Stimulated activated CD8-positive, alpha-beta memory T cell treated with anti-CD3 and anti-CD28 coated beads, Interleukin-15, amount 100 ng/mL, for 4 hours (primary cell): ENCODE data around the gene MACROD2.

Experiments
- DNase-seq, 2 donors: peaks; one replicate each; pipeline ENCODE4 v3.0.0-alpha.2; 2020; ENCODE audit warnings: low read depth in 2 of 2

Gene MACROD2

DNA sequence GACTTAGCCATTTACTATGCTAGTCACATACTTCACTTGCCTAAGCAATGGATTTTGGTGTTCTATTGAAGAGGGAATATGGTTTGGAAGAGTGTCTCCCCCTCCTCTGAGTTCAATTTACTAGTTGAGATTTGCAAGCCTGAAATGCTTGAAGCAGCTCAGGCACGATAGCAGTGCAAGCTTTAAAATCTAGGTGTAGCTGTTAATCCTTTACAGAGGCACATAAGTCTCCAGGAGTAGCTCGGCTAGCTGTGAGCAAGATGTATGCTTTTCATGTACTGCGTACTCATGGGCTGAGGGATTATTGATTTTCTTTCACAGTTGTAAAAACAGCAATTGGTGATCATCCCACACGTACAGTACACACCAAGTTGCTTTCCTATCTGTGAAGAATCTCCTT, 341.4 kb downstream of the MACROD2 start:
- no peak for DNase-seq

DNA sequence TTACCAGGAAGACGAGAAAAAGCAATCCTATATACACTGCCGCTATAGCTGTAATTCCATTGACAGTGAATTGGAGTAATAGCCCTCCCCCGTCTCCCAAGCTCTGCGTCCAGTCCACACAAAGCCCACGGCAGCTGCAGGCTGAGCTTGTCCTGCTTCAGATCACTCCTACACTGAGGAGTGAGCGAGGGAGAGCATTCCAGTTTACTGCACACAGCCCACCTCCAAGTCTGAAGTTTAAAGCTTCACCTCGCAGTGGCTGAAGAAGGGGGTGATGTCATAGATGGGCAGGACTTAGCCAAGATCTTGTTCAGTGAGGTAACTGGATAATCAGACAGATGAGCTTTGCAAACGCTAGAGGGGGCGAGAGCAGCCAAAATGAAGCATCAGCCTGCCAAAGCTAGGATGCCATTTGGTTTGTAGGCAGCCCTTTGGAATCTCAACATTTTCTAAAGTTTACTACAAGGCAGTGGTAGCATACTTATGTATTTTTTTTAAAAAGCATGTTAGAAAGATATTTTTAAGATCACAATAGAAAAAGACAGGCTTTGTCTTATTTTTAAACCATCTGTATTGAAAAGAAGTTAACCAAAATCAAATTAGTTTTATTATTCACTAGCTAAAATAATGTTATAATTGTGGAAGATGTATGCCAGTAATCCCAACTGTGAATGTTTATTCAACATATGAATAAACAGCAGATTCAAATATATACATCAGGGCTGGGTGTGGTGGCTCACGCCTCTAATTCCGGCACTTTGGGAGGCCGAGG, 342.3 kb downstream of the MACROD2 start, which contains the start of gene FLRT3:
Gene FLRT3, minus strand, starts transcription at position 213 of the 772 bp plus-strand sequence. CDS start 10,106 bp downstream, outside the sequence.
- DNase-seq = no peak

- DNase-seq = no peak
These were observed 346.5 kb downstream of the MACROD2 start for GRCh38 chr20:14341801-14342200.

DNA sequence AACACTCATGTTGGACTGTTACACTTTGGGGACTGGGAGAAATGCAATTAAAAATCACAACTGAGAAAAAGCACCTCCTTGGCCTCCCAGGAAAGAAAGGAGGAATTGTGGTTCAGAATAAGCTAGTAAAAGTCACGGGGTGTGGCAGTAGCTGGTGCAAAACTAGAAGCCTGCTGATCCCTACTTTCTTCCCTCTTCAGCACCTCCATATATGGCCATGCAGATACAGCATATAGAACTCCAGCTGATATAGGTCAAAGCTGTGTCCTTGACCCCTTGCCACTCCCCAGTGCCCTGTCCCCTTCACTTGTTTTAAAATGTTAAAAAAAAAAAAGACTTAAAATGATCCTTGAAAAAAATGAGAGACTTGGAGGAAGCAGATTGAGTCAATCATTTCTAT, 347.6 kb downstream of the MACROD2 start:
- DNase-seq = no peak

DNA sequence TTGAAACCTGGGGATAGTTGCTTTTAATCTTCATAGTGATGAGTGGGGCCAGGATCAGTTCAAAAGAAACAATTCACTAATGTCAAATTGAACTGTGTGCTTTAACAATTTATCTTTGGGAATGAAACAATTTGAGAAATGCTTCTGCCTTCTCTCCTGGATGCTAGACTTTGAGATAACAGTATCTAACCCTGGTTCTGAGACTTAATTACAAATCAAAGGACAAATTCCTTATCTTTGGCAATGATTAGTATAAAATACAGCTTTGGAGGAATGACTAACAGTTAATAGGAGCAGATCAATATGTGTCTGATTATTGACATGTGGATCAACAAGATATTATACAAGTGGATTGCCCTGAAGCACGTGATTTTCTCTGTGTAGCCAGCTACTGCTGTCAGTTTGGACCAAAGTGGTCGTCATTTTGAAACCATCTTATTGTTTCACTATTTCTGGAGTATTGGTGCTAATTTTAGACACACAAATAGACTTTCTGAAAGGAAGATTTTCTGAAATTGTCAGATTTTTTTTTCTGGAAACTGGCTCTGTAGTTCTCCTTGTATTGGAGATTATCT, 348.3 kb downstream of the MACROD2 start:
- no peak for DNase-seq

- DNase-seq = no peak
These were observed 349.4 kb downstream of the MACROD2 start for GRCh38 chr20:14344746-14345145.

GRCh38 chr20:14355791-14356190, 360.5 kb downstream of the MACROD2 start:
- DNase-seq = no peak

DNA sequence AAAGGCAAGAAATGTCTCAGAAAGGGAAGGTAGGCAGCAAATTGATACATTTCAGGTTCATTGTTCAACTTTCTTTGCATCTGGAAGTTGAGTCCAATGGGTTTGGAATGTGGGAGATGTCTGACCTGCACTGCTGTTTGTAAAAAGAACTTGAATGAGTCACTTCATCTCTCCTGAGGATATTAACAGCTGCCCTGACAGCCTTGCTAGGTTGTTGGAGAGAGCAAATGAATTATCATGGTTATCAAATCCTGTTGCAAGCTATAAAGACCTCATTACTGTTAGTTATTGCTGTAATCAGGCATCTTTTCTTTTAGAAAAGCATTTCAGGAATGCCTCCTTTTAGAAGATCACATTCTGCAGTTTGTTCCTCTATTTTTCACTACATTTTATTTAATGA, 365.1 kb downstream of the MACROD2 start:
- DNase-seq = no peak

DNA sequence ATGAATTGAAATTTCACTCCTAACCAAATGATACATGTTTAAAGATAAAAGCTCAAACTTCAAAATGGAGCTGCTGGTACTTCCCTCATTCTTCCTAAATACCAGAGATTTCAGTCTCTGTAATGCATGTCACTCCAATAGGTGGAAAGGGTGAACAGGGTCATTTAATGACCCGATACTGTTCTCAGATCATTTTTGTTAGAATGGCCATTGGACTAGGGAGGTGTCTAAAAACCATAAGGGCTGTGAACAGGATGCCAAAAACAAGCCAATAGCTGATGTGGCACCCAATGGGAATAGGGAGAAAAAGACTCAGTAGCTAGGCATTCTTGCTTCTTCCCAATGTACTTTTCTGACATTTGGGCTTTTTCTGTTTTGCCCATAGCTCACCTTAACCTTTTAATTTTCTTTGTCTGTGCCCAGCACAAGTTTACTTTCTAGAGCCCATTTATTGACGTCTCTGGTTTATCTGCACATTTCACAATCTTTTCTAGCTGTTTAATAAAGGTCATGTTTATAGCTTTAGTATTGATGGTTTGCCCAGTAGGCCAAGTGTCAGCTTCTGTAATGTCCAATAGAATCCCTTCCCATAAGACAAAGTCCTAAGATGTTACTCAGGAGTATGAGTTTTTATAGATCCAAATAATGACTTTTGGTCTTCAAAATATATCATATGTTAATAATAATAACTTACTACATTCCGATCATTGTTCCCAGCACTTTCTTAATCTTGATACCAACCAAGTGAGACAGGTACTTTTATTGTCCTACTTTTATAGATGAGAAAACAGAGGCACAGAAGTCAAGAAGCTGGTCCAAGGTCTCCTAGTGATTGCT, 366.4 kb downstream of the MACROD2 start:
- DNase-seq = no peak

DNA sequence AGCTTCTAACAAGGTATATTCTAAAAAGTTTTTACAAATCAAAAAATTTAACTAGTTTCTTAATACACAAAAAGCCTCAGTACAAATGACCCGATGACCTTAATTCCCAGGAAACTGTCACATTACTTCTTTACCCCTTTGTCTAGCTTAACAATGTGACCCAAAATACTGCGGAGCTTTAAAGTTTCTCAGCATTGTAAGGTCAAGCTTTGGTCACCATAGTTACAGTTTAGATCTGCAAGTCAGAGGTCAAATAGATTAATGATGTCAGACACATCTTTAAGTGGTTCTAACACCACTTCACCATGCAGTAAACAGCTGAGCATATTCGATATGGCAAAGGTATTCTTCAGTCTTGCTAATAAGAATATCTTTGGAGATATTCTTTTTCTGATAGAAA, 378.9 kb downstream of the MACROD2 start:
- DNase-seq = no peak

GRCh38 chr20:14375416-14375985, 380.2 kb downstream of the MACROD2 start:
- DNase-seq = no peak

DNA sequence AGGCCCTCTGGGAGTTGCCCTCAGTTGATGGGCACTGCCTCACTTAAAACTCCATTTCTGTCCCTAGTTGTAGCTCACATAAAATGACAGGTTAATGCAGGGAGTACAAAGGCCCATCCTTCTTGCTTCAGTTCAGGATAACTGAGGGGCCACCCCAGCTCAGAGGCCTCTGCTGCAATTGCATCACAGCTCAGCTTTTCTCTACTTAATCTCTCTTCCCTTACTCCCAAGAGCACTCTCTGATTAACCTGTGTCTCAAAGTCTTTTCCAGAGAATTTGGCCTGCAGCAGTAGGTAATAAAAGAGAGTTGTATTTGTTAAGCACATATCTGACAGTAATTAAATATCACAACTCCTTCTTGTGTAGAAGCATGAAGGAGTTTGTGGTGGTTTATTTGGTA, 383.0 kb downstream of the MACROD2 start:
- DNase-seq = no peak

GRCh38 chr20:14383335-14383734, 388.0 kb downstream of the MACROD2 start:
- DNase-seq = no peak

DNA sequence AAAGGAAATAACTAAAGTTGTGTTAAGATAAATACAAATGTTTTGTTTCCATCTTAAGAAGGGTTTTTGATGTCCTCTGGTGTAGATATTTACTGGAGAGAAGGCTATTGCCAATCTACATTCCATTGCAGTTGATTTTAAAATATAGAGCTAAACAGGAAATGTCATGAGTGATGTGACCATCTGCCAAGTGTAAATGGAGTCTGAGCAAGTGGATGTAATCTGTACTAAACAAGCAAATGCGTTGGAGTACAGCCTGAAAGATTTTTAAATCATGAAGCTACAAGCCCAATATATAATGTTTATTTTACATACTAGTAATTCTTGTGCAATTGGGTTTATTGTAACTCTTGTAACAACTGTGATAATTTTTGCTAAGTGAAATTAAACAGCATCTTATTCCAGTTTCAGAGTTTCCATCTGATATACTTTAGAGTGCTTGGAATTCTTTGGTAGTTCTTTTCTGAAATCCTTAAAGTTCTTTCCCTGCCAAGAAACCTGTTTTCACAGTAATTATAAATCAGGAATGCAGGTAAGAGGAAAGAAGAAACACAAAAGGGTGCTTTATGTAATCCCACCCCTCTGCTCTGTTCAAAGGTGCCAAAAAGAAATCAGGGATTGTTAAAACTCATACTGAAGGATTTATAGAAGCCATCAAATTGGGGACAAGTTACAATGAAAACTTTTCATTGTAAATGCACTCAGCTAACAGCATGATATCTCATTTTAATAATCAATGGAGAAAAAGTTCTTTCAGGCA, 389.3 kb downstream of the MACROD2 start:
- DNase-seq = no peak

DNA sequence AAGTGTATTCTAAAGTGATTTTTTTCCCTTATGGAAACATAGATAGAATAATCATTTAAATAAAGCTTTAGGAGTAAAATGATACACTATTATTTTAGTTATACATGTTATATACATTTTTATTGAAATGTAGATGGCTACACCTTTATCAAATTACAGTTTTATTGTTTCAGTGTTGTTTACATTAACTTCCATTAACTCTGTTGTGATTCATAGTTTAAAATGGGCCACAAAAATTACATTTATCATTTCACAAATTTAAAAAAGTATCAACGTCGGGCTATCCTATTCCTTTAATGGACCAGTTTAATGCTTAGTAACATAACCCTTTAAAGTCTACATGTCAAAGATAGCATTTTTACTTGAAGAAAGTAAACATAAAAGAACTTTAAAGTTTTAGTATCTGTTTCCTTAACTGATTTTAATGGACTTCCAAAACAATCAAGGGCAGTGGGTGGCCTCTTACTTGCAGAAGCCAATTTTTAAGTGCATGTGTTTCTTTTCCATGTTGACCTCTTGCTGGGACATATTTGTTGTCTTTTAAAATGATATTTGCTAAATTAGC, 389.9 kb downstream of the MACROD2 start:
- no peak for DNase-seq

- no peak for DNase-seq
These were observed 391.4 kb downstream of the MACROD2 start for GRCh38 chr20:14386726-14387125.

- DNase-seq = no peak
These were observed 406.3 kb downstream of the MACROD2 start for GRCh38 chr20:14401479-14402138.

DNA sequence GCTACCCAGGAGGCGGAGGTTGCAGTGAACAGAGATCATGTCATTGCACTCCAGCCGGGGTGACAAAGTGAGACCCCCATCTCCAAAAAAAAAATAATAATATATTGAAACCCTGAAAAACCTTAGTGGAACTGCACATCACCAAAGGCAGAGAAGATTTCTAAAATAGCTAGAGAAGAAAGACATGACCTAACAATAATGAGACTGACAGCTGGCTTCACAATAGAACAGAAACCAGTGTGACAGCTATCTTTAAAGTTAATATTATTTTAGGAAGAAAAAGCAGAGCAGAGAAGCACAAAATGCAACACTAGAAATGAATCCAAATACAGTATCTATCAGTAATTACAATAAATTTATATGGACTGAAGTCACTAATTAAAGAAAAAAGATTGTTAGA, 409.2 kb downstream of the MACROD2 start:
- no peak for DNase-seq

- DNase-seq = no peak
These were observed 411.2 kb downstream of the MACROD2 start for GRCh38 chr20:14406495-14406894.

DNA sequence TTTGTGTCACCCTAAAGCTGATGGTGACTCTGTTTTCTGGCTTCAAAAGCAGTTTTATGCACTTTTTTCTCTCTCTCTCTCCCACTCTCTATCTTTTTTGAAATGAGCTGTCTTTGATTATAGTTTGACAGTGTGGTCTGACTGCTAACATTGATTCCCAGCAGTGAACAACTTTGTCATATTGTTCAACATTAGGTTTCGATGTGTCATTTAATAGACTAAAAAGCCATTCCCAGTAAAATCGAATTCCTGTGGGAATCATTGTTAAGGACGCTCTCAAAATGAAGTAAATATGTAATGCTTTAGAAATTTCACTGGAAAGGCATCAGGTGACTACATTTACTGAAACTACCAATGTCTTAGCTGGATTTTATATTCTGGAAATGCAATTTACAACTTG, 412.0 kb downstream of the MACROD2 start:
- no peak for DNase-seq
